ENCODE results near the gene GALNT16. TPM values are rescaled to one million over a fixed set of nuclear protein-coding genes. Genes with fewer than 3 reads are reported as not detected.

GALNT16 gene
- total RNA-seq, 4 donors from 2014 or later = 3.7 to 16.2 (median 6.7) TPM

GRCh38 chr14:69368381-69368780 lies 108.4 kb downstream of the GALNT16 start:
- TF ChIP-seq POLR2A (IDR thresholded peaks at IDR 0.05) = no peak
- no peak for TF ChIP-seq EP300 (IDR thresholded peaks at IDR 0.05)
- no peak for TF ChIP-seq CTCF (IDR thresholded peaks at IDR 0.05)
- no peak for TF ChIP-seq POLR2AphosphoS5 (IDR thresholded peaks at IDR 0.05)
- no peaks in the 10 kb centered on the region for H3K36me3 ChIP-seq
- WGBS, 2 donors (ENCODE audit: low coverage in 1 of 2) = 67% methylated on average over 1 of the region's 1 CpG; no CpG with 5 or more reads in 1 of the 2 donors
- H3K4me1 ChIP-seq = no peaks in the 10 kb centered on the region
- no peak for ATAC-seq
- H3K9me3 ChIP-seq = no peaks in the 10 kb centered on the region
- H3K27ac ChIP-seq = no peak overlapping the region
- no peaks in the 10 kb centered on the region for H3K27me3 ChIP-seq
- no peak overlapping the region for H3K4me3 ChIP-seq

GRCh38 chr14:69370061-69370460 lies 110.1 kb downstream of the GALNT16 start:
- Histone ChIP-seq H3K36me3 (peaks cover 0 to 10% of the 10 kb centered on the region in 2 donors), H3K4me1 (no peaks in the 10 kb centered on the region), H3K9me3 (no peaks in the 10 kb centered on the region), H3K27ac (no peak overlapping the region), H3K27me3 (no peaks in the 10 kb centered on the region), H3K4me3 (no peak overlapping the region)
- WGBS, 2 donors (ENCODE audit: low coverage in 1 of 2) = 39 to 74% methylated on average over 3 of the region's 5 CpGs
- no peak for TF ChIP-seq POLR2AphosphoS5 (IDR thresholded peaks at IDR 0.05)
- no peak for TF ChIP-seq POLR2A (IDR thresholded peaks at IDR 0.05)
- TF ChIP-seq EP300 (IDR thresholded peaks at IDR 0.05) = no peak
- no peak for TF ChIP-seq CTCF (IDR thresholded peaks at IDR 0.05)
- ATAC-seq = no peak

GRCh38 chr14:69372146-69372545 lies 112.2 kb downstream of the GALNT16 start:
- Histone ChIP-seq H3K9me3 (no peaks in the 10 kb centered on the region), H3K27ac (no peak overlapping the region), H3K4me1 (no peaks in the 10 kb centered on the region), H3K36me3 (peaks cover 0 to 30% of the 10 kb centered on the region in 2 donors), H3K27me3 (no peaks in the 10 kb centered on the region), H3K4me3 (no peak overlapping the region)
- WGBS, 2 donors (ENCODE audit: low coverage in 1 of 2) = 100% methylated on average over 2 of the region's 3 CpGs
- no peak for TF ChIP-seq CTCF (IDR thresholded peaks at IDR 0.05)
- no peak for TF ChIP-seq POLR2AphosphoS5 (IDR thresholded peaks at IDR 0.05)
- TF ChIP-seq EP300 (IDR thresholded peaks at IDR 0.05) = no peak
- no peak for TF ChIP-seq POLR2A (IDR thresholded peaks at IDR 0.05)
- no peak for ATAC-seq

- Histone ChIP-seq H3K27me3 (no peaks in the 10 kb centered on the region), H3K36me3 (peaks cover 0 to 34% of the 10 kb centered on the region in 2 donors), H3K9me3 (no peaks in the 10 kb centered on the region), H3K27ac (no peak overlapping the region), H3K4me3 (no peak overlapping the region), H3K4me1 (no peaks in the 10 kb centered on the region)
- ATAC-seq = no peak
- WGBS, 2 donors (ENCODE audit: low coverage in 1 of 2) = 0 to 100% methylated on average over 1 of the region's 1 CpG
- TF ChIP-seq POLR2AphosphoS5 (IDR thresholded peaks at IDR 0.05) = no peak
- TF ChIP-seq CTCF (IDR thresholded peaks at IDR 0.05) = no peak
- no peak for TF ChIP-seq POLR2A (IDR thresholded peaks at IDR 0.05)
- TF ChIP-seq EP300 (IDR thresholded peaks at IDR 0.05) = no peak
Observed at GRCh38 chr14:69373104-69373503, 113.1 kb downstream of the GALNT16 start.

- H3K27ac ChIP-seq = no peak overlapping the region
- no peaks in the 10 kb centered on the region for H3K4me1 ChIP-seq
- no peak overlapping the region for H3K4me3 ChIP-seq
- ATAC-seq = no peak
- no peaks in the 10 kb centered on the region for H3K9me3 ChIP-seq
- peaks cover 0 to 45% of the 10 kb centered on the region in 2 donors for H3K36me3 ChIP-seq
- TF ChIP-seq CTCF (IDR thresholded peaks at IDR 0.05) (no peak), EP300 (IDR thresholded peaks at IDR 0.05) (no peak), POLR2AphosphoS5 (IDR thresholded peaks at IDR 0.05) (no peak), POLR2A (IDR thresholded peaks at IDR 0.05) (no peak)
- no peaks in the 10 kb centered on the region for H3K27me3 ChIP-seq
Observed at GRCh38 chr14:69374235-69374634, 114.3 kb downstream of the GALNT16 start.
